Left lobe of liver (tissue), 2 donors: ENCODE data around the gene ADARB2. TPM values are rescaled to one million over a fixed set of nuclear protein-coding genes. Genes with fewer than 3 reads are reported as not detected.

Experiments used
- ATAC-seq: fragments of 200-7000 bp; cut with Tn5 transposase; one replicate; pipeline ENCODE4 v1.9.1; 2020; ENCODE audit warnings: mild to moderate bottlenecking, moderate library complexity
- DNase-seq: peaks from one replicate; pipeline ENCODE4 v3.0.0-alpha.2; 2020; ENCODE audit warnings: low spot score
- total RNA-seq: library from RNA; stranded (reverse); gene quantifications from one replicate; pipeline ENCODE4 v1.2.1, GENCODE V29; 2021
- donor health status: DM: no; HTN: no; CAD: no; lungs with moderate emphysema.
- donor health status: DM: no; HTN: yes; CAD: no.

The ADARB2 gene
- total RNA-seq, 1 donor from 2014 or later: 0.81 TPM

DNA sequence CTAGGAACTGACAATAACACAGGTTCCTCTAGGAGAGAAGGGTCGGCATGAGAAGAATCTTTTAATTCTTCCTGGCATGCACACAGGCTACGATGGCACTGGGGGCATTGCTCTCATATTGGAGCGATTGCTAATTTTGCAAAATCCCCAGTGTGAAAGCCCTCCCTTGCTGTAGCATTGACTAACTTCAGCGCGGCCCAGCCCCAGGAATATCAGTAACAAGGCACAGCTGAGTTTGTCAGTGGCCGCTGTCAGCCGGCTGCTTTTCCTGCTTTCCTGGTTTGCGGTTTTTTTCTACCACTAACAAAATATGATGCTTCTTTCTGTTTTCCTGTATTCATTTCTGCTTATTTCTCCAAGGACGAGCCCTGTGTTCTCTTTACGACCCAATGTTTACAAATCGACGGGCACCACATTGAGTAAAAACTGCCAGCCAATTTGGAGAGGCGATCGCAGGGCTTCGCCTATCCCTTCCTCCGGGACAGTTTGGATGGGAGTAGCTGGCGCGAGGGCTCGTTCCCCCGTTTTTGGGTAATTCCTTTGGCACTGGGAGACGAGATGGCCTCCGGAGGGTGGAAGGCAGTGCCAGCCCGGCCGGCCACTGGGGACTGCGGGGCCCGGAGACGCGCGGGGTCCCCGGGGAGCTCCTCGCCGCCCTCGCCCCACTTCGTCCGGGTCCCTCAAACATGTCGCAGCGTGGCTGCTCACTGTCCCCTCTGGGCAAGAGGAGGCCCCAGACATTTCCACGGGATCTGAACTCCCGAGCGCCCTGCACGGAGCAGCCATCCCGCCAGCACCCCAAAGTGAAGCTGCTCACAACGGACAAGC is 967 bp downstream of the ADARB2 start:
- DNase-seq (no peak), ATAC-seq (no peak)

- no peak for ATAC-seq
- no peak for DNase-seq
These were observed 1.8 kb downstream of the ADARB2 start for GRCh38 chr10:1735562-1735961.

DNA sequence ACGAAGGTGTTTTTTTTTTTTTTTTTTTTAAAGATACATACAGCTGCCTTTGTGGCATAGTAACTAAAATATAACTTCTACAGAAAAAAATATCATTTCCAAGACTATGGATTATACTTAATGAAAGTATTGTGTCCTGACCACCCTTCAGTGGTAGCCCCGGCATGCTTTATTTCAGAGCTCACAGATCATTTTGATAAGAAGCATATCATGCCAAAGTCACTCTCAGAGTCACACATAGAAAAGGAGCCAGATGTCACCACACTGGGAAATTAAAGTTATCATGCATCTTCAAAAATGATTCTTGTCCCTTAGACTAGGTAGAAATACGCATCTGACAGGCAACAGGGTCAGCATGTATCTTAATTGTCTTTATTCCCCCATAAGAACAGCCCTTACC is 3.0 kb downstream of the ADARB2 start:
- ATAC-seq (no peak), DNase-seq (no peak)

DNA sequence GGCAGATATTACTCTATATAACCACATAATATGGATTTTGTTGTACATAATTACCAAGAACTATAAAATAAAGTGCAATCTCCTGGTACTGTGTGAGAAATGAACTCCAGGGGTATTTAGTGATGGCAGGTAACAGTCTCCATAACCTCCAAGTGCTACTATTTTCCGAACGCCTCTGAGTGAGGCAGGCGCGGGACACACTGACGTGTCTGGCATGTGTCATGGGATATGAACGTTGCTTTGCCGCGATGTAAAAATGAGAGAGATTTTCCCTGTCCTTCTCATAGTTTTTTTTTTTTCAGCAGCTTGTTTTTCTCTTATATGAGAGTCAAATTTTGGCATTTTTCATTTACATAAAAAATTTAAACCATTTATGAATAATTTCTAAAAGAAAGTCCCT is 3.6 kb downstream of the ADARB2 start:
- no peak for DNase-seq
- no peak for ATAC-seq

- ATAC-seq: peak; percentile 71
These were observed 4.7 kb downstream of the ADARB2 start for GRCh38 chr10:1732564-1732996.

DNA sequence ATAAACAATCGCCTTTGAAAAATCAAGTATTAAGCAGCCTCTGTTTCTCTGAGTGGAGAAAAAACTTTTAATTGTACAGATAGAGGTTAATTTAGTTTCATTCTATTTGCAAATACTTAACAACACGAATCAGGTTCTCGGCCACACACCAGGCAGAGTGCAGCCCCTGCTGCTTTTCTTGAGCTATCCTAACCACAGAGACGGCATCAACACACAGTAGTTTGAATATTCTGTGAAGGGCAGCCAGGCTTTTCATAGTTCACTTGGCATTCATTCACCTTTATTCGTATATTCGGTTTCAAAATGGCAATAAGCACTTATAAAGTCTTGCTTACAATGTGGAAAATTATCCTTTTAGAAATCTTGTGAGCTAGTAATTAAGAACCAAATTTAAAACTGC is 5.7 kb downstream of the ADARB2 start:
- DNase-seq (no peak), ATAC-seq (no peak)

More at GRCh38 chr10:1732564-1732996, 4.7 kb downstream of the ADARB2 start:
- DNase-seq: no peak

- ATAC-seq: no peak
These were observed 7.6 kb downstream of the ADARB2 start for GRCh38 chr10:1729751-1730150.

GRCh38 chr10:1726861-1727260 is 10.5 kb downstream of the ADARB2 start:
- no peak for ATAC-seq
- no peak for DNase-seq

More at GRCh38 chr10:1729751-1730150, 7.6 kb downstream of the ADARB2 start:
- no peak for DNase-seq

GRCh38 chr10:1724921-1725488 is 12.3 kb downstream of the ADARB2 start:
- ATAC-seq (no peak), DNase-seq (no peak)

DNA sequence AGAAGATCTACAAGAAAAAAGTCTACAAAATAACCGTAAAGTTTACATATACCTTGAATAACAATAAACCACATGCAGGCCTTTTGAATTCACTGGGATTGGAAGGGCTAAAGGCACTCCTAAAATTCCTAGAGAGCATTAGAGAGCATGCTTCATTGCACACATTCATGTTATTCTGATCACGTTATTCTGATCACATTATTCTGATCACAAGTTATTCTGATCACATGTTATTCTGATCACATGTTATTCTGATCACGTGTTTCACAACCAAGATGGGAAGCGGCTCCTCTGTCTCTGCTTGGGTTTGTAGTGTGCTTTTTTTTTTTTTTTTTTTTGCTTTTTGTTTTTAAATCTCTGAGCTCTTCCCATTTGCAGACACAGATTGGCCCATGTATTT is 20.5 kb downstream of the ADARB2 start:
- DNase-seq (no peak), ATAC-seq (no peak)

DNA sequence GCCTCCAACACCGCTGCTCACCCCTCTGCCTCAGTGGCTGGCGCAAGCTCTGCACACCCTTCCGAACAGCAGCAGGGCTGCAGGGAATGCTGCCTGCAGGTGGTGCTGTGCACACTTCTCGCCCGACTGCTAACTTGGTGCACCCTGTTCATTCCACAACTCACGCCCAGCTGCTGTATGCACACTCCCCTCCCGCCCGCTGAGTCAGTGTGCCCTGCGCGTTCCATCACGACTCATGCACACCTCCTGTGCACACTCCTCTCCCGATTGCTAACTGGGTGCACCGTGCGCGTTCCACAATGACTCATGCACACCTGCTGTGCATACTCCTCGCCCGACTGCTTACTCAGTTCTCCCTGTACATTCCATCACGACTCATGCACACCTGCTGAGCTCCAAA is 21.5 kb downstream of the ADARB2 start:
- ATAC-seq (peak; percentile 60), DNase-seq (no peak)

DNA sequence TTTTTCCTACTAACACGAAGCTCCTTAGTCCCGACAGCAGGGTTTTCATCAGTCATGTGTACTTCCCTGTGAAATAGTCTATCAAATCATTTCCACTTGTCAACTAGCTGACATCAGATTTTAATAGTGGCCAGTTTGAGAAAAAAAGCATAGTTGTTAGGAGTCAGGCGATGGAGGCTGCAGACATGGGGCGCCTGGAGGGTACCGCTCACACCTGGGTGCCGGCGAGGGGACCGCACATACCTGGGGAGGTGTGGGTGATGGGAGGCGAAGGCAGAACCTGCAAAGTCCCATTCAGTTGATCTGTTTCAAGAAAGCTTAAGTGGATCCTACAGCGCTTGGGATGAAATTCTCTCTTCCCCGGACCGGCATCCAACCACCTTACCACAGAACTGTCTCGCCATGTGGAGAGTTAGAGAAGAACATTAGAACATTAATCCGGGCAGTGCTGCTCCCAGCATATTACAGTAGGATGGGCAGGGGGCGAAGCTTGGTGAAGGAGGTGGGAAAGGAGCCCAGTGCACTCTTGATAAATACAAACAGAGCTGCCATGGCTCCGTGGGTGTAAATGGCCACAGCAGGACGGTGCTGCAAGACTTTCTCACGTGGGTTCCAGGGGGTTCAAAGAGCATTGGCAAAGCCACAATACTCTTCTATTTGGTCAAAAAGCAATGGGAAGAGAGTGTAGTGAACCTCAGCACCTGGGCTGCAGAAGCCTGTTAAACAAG is 24.2 kb downstream of the ADARB2 start:
- DNase-seq (no peak), ATAC-seq (no peak)

DNA sequence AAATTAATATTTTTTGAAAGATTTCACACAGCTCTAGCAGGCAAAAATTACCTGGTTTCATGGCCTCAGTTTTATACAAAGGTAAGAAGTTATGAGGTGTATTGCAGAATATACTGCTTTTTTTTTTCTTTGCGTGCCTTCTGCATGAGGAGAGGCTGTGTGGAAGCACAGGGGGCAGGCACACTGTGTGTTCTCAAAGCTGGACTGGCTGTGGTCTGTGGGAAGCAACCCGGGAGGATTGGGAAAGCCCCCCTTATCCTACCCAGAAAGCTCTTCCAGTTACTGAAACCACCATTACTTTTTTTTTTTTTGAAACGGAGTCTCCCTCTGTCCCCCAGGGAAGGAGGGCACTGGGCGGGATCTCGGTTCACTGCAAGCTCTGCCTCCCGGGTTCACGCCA is 25.0 kb downstream of the ADARB2 start:
- no peak for ATAC-seq
- DNase-seq: no peak

- no peak for ATAC-seq
- no peak for DNase-seq
These were observed 28.2 kb downstream of the ADARB2 start for GRCh38 chr10:1709161-1709560.

- no peak for DNase-seq
- ATAC-seq: no peak
These were observed 28.6 kb downstream of the ADARB2 start for GRCh38 chr10:1708746-1709145.

GRCh38 chr10:1706711-1707110 is 30.6 kb downstream of the ADARB2 start:
- no peak for DNase-seq
- no peak for ATAC-seq

GRCh38 chr10:1706256-1706655 is 31.1 kb downstream of the ADARB2 start:
- DNase-seq (no peak), ATAC-seq (no peak)

GRCh38 chr10:1698185-1698584 is 39.1 kb downstream of the ADARB2 start:
- DNase-seq (no peak), ATAC-seq (no peak)

- DNase-seq: no peak
- ATAC-seq: no peak
These were observed 41.2 kb downstream of the ADARB2 start for GRCh38 chr10:1696106-1696505.

- ATAC-seq (no peak), DNase-seq (no peak)
These were observed 47.2 kb downstream of the ADARB2 start for GRCh38 chr10:1690086-1690485.

DNA sequence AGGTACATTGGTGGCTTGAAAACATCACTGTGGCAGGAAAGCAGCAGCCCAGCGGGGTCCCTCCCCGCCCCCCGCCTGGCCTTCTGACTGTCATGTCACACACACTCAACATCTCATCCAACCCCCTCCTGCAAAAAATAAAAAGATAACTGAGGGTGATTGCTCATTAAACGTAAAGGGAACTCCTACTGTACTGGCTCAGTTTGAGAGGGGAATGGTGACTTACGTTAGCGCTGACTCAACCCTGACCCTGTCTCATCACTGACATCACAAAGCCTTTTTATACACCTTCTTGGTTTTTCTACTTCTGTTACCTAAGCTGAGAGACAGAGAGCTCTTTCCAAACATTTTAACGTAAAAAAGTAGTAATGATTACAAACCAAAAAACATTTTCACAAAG is 48.8 kb downstream of the ADARB2 start:
- DNase-seq (no peak), ATAC-seq (no peak)

DNA sequence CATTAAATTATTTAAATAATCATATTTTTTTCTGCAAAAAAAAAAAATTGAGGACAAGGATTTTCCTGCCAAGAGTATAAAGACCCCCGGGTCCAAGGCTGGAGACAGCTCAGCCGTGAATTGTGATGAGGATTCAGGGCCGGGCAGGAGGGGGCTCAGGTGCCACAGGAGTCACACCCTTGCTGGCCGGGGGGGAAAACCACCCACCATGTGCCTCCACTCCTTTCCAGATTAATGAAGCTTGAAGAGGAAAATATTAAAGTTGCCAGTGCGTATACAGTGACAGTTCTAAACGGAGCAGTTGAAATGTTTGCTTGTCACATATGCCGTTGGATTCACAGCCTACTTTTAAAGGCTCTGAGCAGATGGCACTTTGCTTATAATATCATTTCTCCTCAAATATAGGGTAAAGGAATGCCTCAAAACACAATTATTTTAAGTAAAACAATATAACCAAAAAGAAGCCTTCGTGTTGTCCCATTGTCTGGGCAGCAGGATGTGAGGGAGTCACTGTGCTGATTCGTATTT is 49.6 kb downstream of the ADARB2 start:
- DNase-seq (no peak), ATAC-seq (no peak)
